ENCODE data around the gene LGALS3BP.
"Not testable (repeated sequence)": the region's sequence is repeated elsewhere in the genome, so short reads cannot be mapped to it uniquely, and the experiment has no call there.

The LGALS3BP gene

DNA sequence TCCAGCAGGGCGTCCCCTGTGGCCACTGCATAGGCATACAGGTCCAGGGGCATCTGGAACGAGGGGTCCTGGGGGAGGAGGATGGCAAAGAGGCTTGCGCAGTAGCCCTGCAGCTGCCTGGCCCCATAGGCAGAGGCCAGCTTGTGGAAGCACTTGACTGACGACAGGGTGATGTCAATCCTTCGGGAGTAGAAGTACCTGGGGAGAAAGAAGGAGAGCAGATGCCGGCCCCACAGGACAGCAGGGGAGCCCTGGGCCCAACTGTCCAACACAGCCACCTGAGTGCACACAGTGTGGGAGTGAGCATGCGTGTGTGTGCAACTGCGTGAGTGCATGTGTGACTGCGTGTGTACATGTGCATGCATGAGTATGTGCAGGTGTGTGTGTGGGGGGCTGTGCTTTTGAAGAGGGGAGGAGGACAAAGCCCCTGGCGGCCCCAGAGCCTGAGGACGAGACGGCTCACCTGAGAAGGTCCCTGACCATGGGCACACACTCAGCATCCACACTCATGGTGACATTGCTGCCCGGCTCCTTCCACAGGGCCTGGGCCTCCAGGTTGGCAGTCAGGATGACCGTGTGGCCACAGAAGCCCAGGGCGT, 7.1 kb downstream of the LGALS3BP start:
- Histone ChIP-seq H3K9me3 (ENCODE audit: control insufficient read depth, insufficient read depth, low read length) (no peaks in the 10 kb centered on the region), H3K36me3 (ENCODE audit: insufficient read depth, low read length) (no peaks in the 10 kb centered on the region), H3K4me1 (ENCODE audit: insufficient read depth, low read length) (peaks cover 3% of the 10 kb centered on the region; the same call in 1 of the 2 replicates), H3K9ac (ENCODE audit: low read depth, low read length) (no peak overlapping the region)

GRCh38 chr17:78971756-78972506, 7.8 kb downstream of the LGALS3BP start:
- Histone ChIP-seq H3K9ac (ENCODE audit: low read depth, low read length) (no peak overlapping the region), H3K36me3 (ENCODE audit: insufficient read depth, low read length) (no peaks in the 10 kb centered on the region), H3K9me3 (ENCODE audit: control insufficient read depth, insufficient read depth, low read length) (no peaks in the 10 kb centered on the region), H3K4me1 (ENCODE audit: insufficient read depth, low read length) (peaks cover 3% of the 10 kb centered on the region; the same call in 1 of the 2 replicates)

DNA sequence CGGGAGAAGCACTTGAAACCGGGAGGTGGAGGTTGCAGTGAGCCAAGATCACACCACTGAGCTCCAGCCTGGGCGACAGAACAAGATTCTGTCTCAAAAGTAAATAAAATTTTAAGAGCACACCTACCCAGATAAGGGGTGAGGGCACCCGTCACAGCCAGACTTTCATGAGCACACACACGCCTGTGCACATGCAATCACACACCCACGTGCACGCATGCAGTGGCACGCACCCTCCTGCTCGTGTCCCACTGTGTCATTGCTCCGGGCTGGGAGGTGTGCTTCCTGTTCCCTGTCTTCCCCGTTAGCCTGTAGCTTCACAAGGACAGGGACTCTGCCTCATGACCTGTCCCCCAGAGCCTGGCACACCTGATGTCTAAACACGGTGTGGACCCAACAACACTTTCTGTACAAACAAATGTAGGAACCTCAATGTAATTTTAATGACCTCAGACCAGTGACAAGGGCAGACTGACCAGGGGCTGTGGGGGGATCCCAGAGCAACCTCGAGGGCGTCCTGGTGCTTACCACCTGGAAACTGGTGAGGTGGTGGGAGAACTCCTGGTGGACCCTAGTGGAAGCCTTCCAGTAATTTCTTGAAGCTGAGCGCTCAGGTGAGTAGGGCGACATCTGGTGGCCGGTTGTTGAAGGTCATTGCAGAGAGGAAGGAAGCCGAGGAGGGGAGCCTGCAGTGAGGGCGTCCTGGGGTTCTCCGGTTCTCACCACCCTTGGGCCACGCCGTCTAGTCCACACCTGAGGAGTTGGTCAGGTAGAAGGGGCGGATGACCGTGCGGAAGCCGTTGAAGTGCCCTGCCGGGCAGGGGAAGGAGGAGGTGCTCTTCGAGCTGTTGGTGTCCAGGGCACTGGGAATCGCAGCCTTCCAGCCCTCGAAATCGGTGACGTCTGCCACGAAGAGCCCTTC, 8.6 kb downstream of the LGALS3BP start:
- Histone ChIP-seq H3K36me3 (ENCODE audit: insufficient read depth, low read length) (no peaks in the 10 kb centered on the region), H3K9ac (ENCODE audit: low read depth, low read length) (no peak overlapping the region), H3K9me3 (ENCODE audit: control insufficient read depth, insufficient read depth, low read length) (no peaks in the 10 kb centered on the region), H3K4me1 (ENCODE audit: insufficient read depth, low read length) (peaks cover 3% of the 10 kb centered on the region; the same call in 1 of the 2 replicates)

- no peak overlapping the region for H3K9ac ChIP-seq (ENCODE audit: low read depth, low read length)
- H3K36me3 ChIP-seq (ENCODE audit: insufficient read depth, low read length), result no peaks in the 10 kb centered on the region
- no peaks in the 10 kb centered on the region for H3K9me3 ChIP-seq (ENCODE audit: control insufficient read depth, insufficient read depth, low read length)
- peaks cover 3% of the 10 kb centered on the region; the same call in 1 of the 2 replicates for H3K4me1 ChIP-seq (ENCODE audit: insufficient read depth, low read length)
These were observed 9.9 kb downstream of the LGALS3BP start for GRCh38 chr17:78969865-78970264.

GRCh38 chr17:78967782-78968362, 11.9 kb downstream of the LGALS3BP start:
- Histone ChIP-seq H3K4me1 (ENCODE audit: insufficient read depth, low read length) (no peaks in the 10 kb centered on the region; the same call in 1 of the 2 replicates), H3K36me3 (ENCODE audit: insufficient read depth, low read length) (no peaks in the 10 kb centered on the region), H3K9me3 (ENCODE audit: control insufficient read depth, insufficient read depth, low read length) (no peaks in the 10 kb centered on the region), H3K9ac (ENCODE audit: low read depth, low read length) (no peak overlapping the region)

- H3K36me3 ChIP-seq (ENCODE audit: insufficient read depth, low read length), result no peaks in the 10 kb centered on the region
- H3K9ac ChIP-seq (ENCODE audit: low read depth, low read length), result no peak overlapping the region
- H3K4me1 ChIP-seq (ENCODE audit: insufficient read depth, low read length), result no peaks in the 10 kb centered on the region; the same call in 1 of the 2 replicates
- no peaks in the 10 kb centered on the region for H3K9me3 ChIP-seq (ENCODE audit: control insufficient read depth, insufficient read depth, low read length)
These were observed 12.7 kb downstream of the LGALS3BP start for GRCh38 chr17:78966910-78967600.

GRCh38 chr17:78966123-78966813, 13.5 kb downstream of the LGALS3BP start:
- no peaks in the 10 kb centered on the region for H3K36me3 ChIP-seq (ENCODE audit: insufficient read depth, low read length)
- no peak overlapping the region for H3K9ac ChIP-seq (ENCODE audit: low read depth, low read length)
- no peaks in the 10 kb centered on the region for H3K4me1 ChIP-seq (ENCODE audit: insufficient read depth, low read length)

DNA sequence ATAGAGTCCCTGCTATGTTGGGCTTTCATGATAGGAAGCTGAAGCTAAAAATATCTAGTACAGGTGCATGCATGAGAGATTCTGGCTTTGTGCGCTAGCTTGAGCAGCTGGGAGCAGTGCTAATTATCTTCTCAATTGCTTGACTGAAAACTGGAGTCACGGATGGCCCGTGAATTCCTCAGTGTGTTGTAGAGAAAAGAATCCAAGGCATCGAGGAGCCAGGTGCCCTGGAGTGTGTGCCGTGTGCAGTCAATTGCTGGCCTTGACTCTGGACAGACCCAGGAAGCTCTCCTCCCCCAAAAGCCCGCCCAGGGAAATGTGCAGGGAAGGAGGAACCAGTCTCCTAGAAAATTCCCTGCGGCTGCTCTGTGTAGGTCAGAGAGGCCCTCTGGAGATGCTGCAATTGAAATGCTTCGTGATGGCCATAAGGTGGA, 14.2 kb downstream of the LGALS3BP start:
- no peaks in the 10 kb centered on the region for H3K9me3 ChIP-seq (ENCODE audit: control insufficient read depth, insufficient read depth, low read length)
- H3K9ac ChIP-seq (ENCODE audit: low read depth, low read length), result no peak overlapping the region
- H3K36me3 ChIP-seq (ENCODE audit: insufficient read depth, low read length), result no peaks in the 10 kb centered on the region
- no peaks in the 10 kb centered on the region for H3K4me1 ChIP-seq (ENCODE audit: insufficient read depth, low read length)

More at GRCh38 chr17:78966123-78966813, 13.5 kb downstream of the LGALS3BP start:
- H3K9me3 ChIP-seq (ENCODE audit: control insufficient read depth, insufficient read depth, low read length), result no peaks in the 10 kb centered on the region

DNA sequence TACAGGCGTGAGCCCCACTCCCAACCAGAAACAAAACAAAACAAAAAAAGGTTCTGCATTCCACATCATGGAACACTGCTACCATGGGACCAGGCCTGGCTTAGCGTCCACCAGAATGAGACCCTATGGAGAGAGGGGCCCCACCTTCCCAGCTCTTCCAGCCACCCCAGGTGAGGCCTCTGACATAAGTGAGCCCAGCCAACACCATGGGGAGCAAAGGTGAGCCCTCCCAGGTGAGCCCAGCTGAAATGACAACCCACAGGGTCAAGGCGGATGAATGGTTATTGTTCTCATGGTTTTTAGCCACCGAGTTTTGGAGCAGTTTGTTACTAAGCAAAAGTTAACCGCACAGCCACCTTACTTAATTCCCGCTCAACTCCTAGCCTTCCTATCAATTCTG, 16.3 kb downstream of the LGALS3BP start:
- H3K4me1 ChIP-seq (ENCODE audit: insufficient read depth, low read length), result no peaks in the 10 kb centered on the region; the same call in 1 of the 2 replicates
- no peak overlapping the region for H3K9ac ChIP-seq (ENCODE audit: low read depth, low read length)
- H3K36me3 ChIP-seq (ENCODE audit: insufficient read depth, low read length), result no peaks in the 10 kb centered on the region
- H3K9me3 ChIP-seq (ENCODE audit: control insufficient read depth, insufficient read depth, low read length), result no peaks in the 10 kb centered on the region

DNA sequence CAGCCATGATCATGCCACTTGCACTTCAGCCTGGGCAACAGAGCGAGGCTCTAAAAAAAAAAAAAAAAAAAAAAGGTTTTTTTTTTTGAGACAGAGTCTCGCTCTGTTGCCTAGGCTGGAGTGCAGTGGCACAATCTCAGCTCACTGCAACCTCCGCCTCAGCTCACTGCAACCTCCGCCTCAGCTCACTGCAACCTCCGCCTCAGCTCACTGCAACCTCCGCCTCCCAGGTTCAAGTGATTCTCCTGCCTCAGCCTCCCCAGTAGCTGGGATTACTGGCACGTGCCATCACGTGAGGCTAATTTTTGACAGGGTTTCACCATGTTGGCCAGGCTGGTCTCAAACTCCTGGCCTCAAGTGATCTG, 16.8 kb downstream of the LGALS3BP start:
- not testable (repeated sequence) for H3K36me3 ChIP-seq (ENCODE audit: insufficient read depth, low read length); H3K9ac ChIP-seq (ENCODE audit: low read depth, low read length); H3K4me1 ChIP-seq (ENCODE audit: insufficient read depth, low read length); H3K9me3 ChIP-seq (ENCODE audit: control insufficient read depth, insufficient read depth, low read length)

DNA sequence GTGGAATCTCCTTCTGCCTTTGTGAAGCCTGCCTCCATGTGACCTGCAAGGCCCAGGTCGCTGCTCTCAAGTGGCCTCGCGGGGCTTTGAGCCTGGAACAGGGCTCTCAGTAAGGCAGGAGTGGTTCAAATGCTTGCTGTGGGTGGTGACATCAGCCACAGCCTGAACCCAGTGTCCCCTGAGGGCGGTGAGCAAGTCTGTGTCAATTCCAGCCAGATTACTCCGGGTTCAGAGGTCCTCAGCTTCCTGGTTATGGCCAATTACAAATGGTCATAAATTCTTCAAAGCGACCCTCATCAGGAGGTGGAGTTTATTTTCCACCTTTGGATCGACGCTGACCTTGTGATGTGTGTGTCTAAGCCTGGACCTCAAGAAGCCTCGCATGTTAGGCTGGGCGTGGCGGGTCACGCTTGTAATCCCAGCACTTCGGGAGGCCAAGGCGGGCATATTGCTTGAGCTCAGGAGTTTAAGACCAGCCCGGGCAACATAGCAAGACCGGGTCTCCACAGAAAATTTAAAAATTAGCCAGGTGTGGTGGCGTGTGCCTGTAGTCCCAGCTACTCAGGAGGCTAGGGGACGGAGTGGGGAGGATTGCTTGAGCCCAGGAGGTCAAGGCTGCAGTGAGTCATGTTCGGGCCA, 17.3 kb downstream of the LGALS3BP start:
- Histone ChIP-seq H3K9me3 (ENCODE audit: control insufficient read depth, insufficient read depth, low read length) (no peaks in the 10 kb centered on the region), H3K4me1 (ENCODE audit: insufficient read depth, low read length) (no peaks in the 10 kb centered on the region; the same call in 1 of the 2 replicates), H3K36me3 (ENCODE audit: insufficient read depth, low read length) (no peaks in the 10 kb centered on the region), H3K9ac (ENCODE audit: low read depth, low read length) (no peak overlapping the region)

DNA sequence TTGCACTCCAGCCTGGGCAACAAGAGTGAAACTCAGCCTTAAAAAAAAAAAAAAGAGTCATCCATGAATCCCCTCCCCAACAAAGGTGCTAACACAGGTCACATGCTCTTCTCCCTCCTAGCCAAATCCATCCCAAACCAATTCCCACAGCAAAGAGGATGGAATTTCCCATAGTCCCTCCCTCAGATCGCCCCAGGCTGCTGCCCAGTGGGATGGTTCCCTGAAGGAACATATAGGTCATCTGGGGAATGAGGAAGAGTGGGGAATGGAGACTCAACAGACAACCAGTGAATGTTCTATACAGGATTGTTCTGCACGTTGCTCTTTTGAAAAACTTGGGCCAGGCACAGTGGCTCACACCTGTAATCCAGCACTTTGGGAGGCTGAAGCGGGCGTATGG, 18.2 kb downstream of the LGALS3BP start:
- Histone ChIP-seq H3K36me3 (ENCODE audit: insufficient read depth, low read length) (no peaks in the 10 kb centered on the region), H3K9ac (ENCODE audit: low read depth, low read length) (no peak overlapping the region), H3K4me1 (ENCODE audit: insufficient read depth, low read length) (no peaks in the 10 kb centered on the region; the same call in 1 of the 2 replicates), H3K9me3 (ENCODE audit: control insufficient read depth, insufficient read depth, low read length) (no peaks in the 10 kb centered on the region)

- no peaks in the 10 kb centered on the region; the same call in 1 of the 2 replicates for H3K4me1 ChIP-seq (ENCODE audit: insufficient read depth, low read length)
- no peaks in the 10 kb centered on the region for H3K9me3 ChIP-seq (ENCODE audit: control insufficient read depth, insufficient read depth, low read length)
- no peak overlapping the region for H3K9ac ChIP-seq (ENCODE audit: low read depth, low read length)
- no peaks in the 10 kb centered on the region for H3K36me3 ChIP-seq (ENCODE audit: insufficient read depth, low read length)
These were observed 18.8 kb downstream of the LGALS3BP start for GRCh38 chr17:78960928-78961327.

Measured in ES-I3 (cell line).